PC-3 (cell line): ENCODE results near the gene TAOK1. TPM values are rescaled to one million over a fixed set of nuclear protein-coding genes. Genes with fewer than 3 reads are reported as not detected.
A peak's percentile ranks its signal among the peaks of the same experiment; 100 is the strongest.

ENCODE experiments used
- ATAC-seq: fragments of 200-7000 bp; cut with Tn5 transposase; 2 replicates; pipeline ENCODE4 v1.9.1; 2020; ENCODE audit warnings: mild to moderate bottlenecking, moderate library complexity
- BruUV-seq: library from RNA; stranded (reverse); fragments of 400-500 nt; replicated peaks from 2 replicates; lab custom pipeline; 2021; lab: Mats Ljungman, UMichigan
- CTCF ChIA-PET: fragments of 300-600 bp; sonication (Branson Sonifier 250); formaldehyde crosslinking; loops from one replicate; lab custom pipeline; 2022; ENCODE audit warnings: antibody characterized with exemption; lab: Charles Lee
- POLR2A ChIA-PET: fragments of 300-600 bp; sonication (Branson Sonifier 250); formaldehyde crosslinking; loops from one replicate; lab custom pipeline; 2022; ENCODE audit warnings: antibody characterized with exemption; ENCODE audit not compliant: unreplicated experiment; lab: Charles Lee
- DNase-seq: peaks from one replicate; pipeline ENCODE4 v3.0.0-alpha.2; 2015
- H2AFZ ChIP-seq: fragments of 300-600 bp; sonication (generic); 2 replicates; pipeline ENCODE4 v1.6.0; 2016; ENCODE audit warnings: antibody characterized with exemption, low read length
- H3F3A ChIP-seq: fragments of 300-600 bp; sonication (generic); one replicate; pipeline ENCODE4 v1.6.0; 2017; ENCODE audit warnings: antibody characterized with exemption, low read length, control low read depth, mild to moderate bottlenecking; ENCODE audit not compliant: unreplicated experiment
- H3K27ac ChIP-seq: fragments of 300-600 bp; sonication (generic); 2 replicates; pipeline ENCODE4 v1.5.1; 2016; ENCODE audit warnings: mild to moderate bottlenecking, low read length
- H3K27me3 ChIP-seq: fragments of 300-600 bp; sonication (generic); 2 replicates; pipeline ENCODE4 v1.6.1; 2016; ENCODE audit warnings: low read length, mixed read lengths
- H3K36me3 ChIP-seq: fragments of 300-600 bp; sonication (generic); 2 replicates; pipeline ENCODE4 v1.6.1; 2016; ENCODE audit warnings: low read depth, mixed run types, low read length, mixed read lengths
- H3K4me1 ChIP-seq: fragments of 300-600 bp; sonication (generic); 2 replicates; pipeline ENCODE4 v1.5.1; 2016; ENCODE audit warnings: low read length; ENCODE audit not compliant: insufficient read depth
- H3K4me2 ChIP-seq: fragments of 300-600 bp; sonication (generic); 2 replicates; pipeline ENCODE4 v1.6.0; 2016; ENCODE audit warnings: low read length
- H3K4me3 ChIP-seq: fragments of 300-600 bp; sonication (generic); 2 replicates; pipeline ENCODE4 v1.5.1; 2016; ENCODE audit warnings: mild to moderate bottlenecking, low read length, mixed read lengths
- H3K79me2 ChIP-seq: fragments of 300-600 bp; sonication (generic); 2 replicates; pipeline ENCODE4 v1.6.1; 2017; ENCODE audit warnings: low read length, mixed read lengths
- H3K9ac ChIP-seq: fragments of 300-600 bp; sonication (generic); 2 replicates; pipeline ENCODE4 v1.6.0; 2016; ENCODE audit warnings: mild to moderate bottlenecking, low read length
- H3K9me2 ChIP-seq: fragments of 300-600 bp; sonication (generic); replicated peaks from 2 replicates; pipeline ENCODE4 v1.6.1; 2016; ENCODE audit warnings: mixed run types, low read length, mixed read lengths
- H3K9me3 ChIP-seq: fragments of 300-600 bp; sonication (generic); 2 replicates; pipeline ENCODE4 v1.6.1; 2016; ENCODE audit warnings: low read length, mixed read lengths
- H4K20me1 ChIP-seq: fragments of 300-600 bp; sonication (generic); 2 replicates; pipeline ENCODE4 v1.6.1; 2016; ENCODE audit warnings: low read length, mixed read lengths
- CTCF ChIP-seq: fragments of 300-600 bp; sonication (generic); conservative IDR thresholded peaks from 2 replicates; pipeline ENCODE4 v1.5.1; 2017; ENCODE audit warnings: antibody characterized with exemption, low read depth, mild to moderate bottlenecking, low read length
- EZH2 ChIP-seq: fragments of 300-600 bp; sonication (generic); IDR thresholded peaks from one replicate; pipeline ENCODE4 v1.6.1; 2017; ENCODE audit warnings: antibody characterized with exemption, mild to moderate bottlenecking, low read length; ENCODE audit not compliant: unreplicated experiment
- EZH2phosphoT487 ChIP-seq: fragments of 300-600 bp; sonication (generic); IDR thresholded peaks from 2 replicates; pipeline ENCODE4 v1.6.1; 2018; ENCODE audit warnings: mild to moderate bottlenecking, antibody characterized with exemption, low read length, borderline replicate concordance
- intact Hi-C: fragments of 100-400 bp; cut with micrococcal nuclease; formaldehyde crosslinking; loops from 2 replicates; pipeline ENCODE4 v1.9.0; 2023
- total RNA-seq: library from RNA; depleted of rRNA; stranded (reverse); fragments of >200 nt; gene quantifications from 2 replicates; pipeline ENCODE4 v1.2.3, GENCODE V29; 2014

Gene TAOK1
- total RNA-seq, 1 experiment from 2014 or later = 17.3 TPM

DNA sequence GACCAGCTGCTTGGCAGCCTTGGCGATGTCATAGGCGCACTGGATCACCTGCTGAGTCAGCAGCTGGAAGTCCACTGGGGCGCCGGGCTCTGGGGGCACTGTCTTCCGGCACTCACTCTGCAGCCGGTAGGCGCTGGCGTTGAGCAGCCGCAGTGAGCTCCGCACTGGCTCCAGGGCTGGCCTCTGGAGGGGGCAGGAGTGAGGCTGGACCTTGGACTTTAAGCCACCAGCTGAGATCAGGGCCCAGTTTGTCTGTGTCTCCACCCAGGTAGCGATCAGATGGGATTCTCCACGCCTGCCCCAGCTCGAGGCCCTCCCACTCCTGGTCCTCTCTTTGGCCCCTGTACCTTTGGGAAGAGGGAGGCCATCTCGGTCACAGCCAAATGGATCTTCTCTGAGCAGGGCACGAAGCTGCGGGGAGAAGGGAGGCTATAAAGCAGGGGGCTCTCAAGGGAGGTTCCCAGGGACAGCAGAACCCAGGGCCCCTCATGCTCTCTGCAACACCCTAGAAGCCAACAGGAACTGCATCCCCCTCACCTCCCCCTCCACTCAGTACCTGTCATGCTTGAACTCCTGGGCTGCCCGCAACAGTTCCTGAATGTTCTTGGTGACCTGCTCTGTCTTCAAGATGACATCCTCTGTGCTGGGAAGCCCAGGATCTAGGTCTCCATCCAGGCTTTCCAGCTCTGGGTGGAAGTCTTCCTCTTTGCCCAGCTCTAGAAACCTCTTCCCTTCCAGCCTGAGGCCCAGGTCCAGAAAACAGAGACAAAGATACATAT, 184.8 kb downstream of the TAOK1 start:
- intact Hi-C loops = no loop called here
- ChIA-PET CTCF (no interaction called here), POLR2A (no interaction called here)

DNA sequence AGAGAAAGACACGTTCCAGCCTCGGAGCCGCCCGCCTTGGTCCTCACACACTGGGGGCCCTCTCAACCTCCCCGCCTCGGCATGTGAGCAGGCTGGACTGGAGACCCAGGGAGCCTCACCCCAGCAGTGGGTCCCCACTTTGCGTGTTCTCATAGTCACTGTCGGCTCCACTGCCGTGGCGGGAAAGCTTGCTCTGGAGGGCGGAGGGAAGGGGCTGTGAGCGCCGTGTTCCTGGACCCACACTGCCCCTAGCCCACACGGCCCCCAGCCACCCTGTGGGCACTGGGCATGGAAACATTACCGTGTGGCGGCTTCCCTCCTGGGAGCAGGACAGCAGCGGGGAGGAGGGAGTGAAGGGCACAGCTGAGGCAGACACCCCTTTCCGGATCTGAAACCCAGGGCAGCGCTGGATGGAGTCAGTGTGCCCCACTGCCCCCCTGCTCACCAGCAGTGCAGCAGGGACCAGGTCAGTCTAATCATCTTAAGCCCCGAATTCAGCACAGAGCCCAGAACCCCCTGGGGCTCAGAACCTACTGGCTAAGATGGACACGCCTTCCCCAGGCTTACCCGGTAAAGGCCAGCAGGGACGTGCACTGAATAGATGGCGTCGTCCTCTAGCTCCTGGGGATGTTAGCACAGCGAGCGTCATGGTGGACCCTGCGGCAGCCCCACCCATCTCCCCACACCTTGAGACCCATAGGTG, 185.5 kb downstream of the TAOK1 start:
- Histone ChIP-seq H2AFZ (no peak overlapping the region), H3K9me2 (no peaks in the 10 kb centered on the region), H3F3A (no peaks in the 10 kb centered on the region), H3K4me1 (no peaks in the 10 kb centered on the region; the same call in 1 of the 2 replicates), H3K4me2 (no peak overlapping the region), H3K9me3 (no peaks in the 10 kb centered on the region), H3K79me2 (no peaks in the 10 kb centered on the region), H3K9ac (no peak overlapping the region), H3K27ac (no peak overlapping the region), H3K36me3 (no peaks in the 10 kb centered on the region), H4K20me1 (no peaks in the 10 kb centered on the region), H3K4me3 (no peak overlapping the region), H3K27me3 (no peaks in the 10 kb centered on the region)
- DNase-seq (no peak), ATAC-seq (no peak)
- BruUV-seq = no TSS peak
- ChIA-PET POLR2A (no interaction called here), CTCF (no interaction called here)
- intact Hi-C loops = no loop called here
- TF ChIP-seq EZH2phosphoT487 (no peak), CTCF (no peak), EZH2 (no peak)

More for the DNA sequence above, 184.8 kb downstream of the TAOK1 start:
- Histone ChIP-seq H3K79me2 (no peaks in the 10 kb centered on the region), H3K9ac (no peak overlapping the region), H3K36me3 (no peaks in the 10 kb centered on the region), H3K4me1 (no peaks in the 10 kb centered on the region; the same call in 1 of the 2 replicates), H3K27ac (no peak overlapping the region), H3K9me3 (no peaks in the 10 kb centered on the region), H3K4me3 (no peak overlapping the region), H2AFZ (no peak overlapping the region), H3F3A (no peaks in the 10 kb centered on the region), H4K20me1 (no peaks in the 10 kb centered on the region), H3K9me2 (no peaks in the 10 kb centered on the region), H3K4me2 (no peak overlapping the region), H3K27me3 (no peaks in the 10 kb centered on the region)
- ATAC-seq (no peak), DNase-seq (no peak)
- no peak for TF ChIP-seq CTCF
- TF ChIP-seq EZH2phosphoT487 = no peak
- TF ChIP-seq EZH2 = no peak
- TSS peak; percentile 23 for BruUV-seq
